DND-41 (cell line): Measurements from ENCODE around the gene CENPC.

Source experiments
- EZH2 ChIP-seq: IDR thresholded peaks from 3 replicates; pipeline ENCODE4 v1.6.1; 2012; ENCODE audit warnings: borderline replicate concordance, low read depth, mild to moderate bottlenecking, moderate library complexity, low read length, inconsistent platforms; ENCODE audit not compliant: severe bottlenecking
- TF ChIP-seq, protein P1 (sequence below): IDR thresholded peaks from 2 replicates; pipeline ENCODE4 v1.5.1; 2012; ENCODE audit warnings: borderline replicate concordance, low read length, moderate library complexity, mild to moderate bottlenecking; ENCODE audit not compliant: poor library complexity, severe bottlenecking; ENCODE audit errors: extremely low read depth

- no peak for TF ChIP-seq EZH2
- TF ChIP-seq, protein P1, sequence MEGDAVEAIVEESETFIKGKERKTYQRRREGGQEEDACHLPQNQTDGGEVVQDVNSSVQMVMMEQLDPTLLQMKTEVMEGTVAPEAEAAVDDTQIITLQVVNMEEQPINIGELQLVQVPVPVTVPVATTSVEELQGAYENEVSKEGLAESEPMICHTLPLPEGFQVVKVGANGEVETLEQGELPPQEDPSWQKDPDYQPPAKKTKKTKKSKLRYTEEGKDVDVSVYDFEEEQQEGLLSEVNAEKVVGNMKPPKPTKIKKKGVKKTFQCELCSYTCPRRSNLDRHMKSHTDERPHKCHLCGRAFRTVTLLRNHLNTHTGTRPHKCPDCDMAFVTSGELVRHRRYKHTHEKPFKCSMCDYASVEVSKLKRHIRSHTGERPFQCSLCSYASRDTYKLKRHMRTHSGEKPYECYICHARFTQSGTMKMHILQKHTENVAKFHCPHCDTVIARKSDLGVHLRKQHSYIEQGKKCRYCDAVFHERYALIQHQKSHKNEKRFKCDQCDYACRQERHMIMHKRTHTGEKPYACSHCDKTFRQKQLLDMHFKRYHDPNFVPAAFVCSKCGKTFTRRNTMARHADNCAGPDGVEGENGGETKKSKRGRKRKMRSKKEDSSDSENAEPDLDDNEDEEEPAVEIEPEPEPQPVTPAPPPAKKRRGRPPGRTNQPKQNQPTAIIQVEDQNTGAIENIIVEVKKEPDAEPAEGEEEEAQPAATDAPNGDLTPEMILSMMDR = peak; percentile 77
Measured at GRCh38 chr4:67549123-67549522, 3.8 kb upstream of the CENPC start.
